HG03135 (cell line): ENCODE measurements around the gene RRP1.

Source experiments
- ATAC-seq: cut with Tn5 transposase; IDR thresholded peaks from one replicate; pipeline ENCODE4 v1.9.1; 2021; ENCODE audit warnings: mild to moderate bottlenecking, moderate library complexity; ENCODE audit not compliant: unreplicated experiment

RRP1 gene

DNA sequence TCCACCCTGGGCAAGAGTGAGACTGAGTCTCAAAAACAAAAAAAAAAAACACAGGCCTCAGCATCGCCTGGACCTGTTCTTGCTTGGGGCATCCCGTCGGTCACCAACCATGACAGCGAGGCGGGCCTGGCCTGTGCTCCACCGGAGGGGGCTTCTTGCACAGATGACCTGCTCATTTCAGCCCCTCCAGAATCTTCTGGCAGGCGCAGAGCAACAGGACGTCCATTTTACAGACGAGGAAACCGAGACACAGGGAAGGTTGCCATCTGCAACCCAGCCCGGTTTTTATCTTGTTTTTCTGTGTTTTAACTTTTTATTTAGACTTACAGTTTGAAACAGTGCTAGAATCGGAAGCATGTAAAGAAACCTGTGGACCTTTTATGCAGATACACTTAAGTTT is 14.2 kb upstream of the RRP1 start:
- ATAC-seq, result no peak

DNA sequence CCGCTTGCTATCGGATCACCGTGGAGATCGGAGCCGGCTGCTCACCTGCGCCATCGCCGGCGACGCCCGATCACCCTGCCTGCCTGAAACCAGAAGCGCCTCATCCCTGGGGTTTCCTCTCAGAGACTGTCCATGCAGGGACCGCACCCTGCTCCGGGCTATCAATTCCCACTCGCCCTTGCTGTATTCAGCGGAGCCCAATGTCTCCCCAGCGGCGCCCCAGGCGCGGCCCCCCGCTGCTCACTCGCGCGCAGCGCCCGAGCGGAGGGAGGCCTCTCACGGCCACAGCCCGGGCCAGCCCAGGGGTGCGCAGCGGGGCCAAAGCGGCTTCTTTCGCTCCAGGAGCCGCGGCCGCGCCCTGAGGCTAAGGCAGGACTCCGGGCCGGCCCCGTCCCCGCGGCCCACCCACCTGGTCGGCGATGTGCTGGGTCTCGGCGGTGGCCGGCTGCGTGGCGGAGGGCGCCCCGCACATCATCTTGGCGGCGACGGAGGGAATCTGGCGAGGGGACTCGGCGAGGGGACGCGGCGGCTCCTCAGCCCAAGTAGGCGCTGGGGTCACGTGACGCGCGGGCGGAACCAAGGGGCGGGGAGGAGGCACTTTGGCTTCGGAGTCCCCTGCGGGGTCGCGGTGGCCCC is 13.5 kb upstream of the RRP1 start, which contains the start of gene CSTB:
CSTB (minus strand) TSS at position 514 of the 636 bp plus-strand sequence; CDS start at position 475, 39 bp downstream.
- ATAC-seq, result no peak

GRCh38 chr21:43777953-43778352 is 11.4 kb upstream of the RRP1 start:
- no peak for ATAC-seq

GRCh38 chr21:43778469-43779335 is 10.7 kb upstream of the RRP1 start:
- no peak for ATAC-seq

GRCh38 chr21:43779660-43780059 is 9.7 kb upstream of the RRP1 start:
- ATAC-seq, result no peak

DNA sequence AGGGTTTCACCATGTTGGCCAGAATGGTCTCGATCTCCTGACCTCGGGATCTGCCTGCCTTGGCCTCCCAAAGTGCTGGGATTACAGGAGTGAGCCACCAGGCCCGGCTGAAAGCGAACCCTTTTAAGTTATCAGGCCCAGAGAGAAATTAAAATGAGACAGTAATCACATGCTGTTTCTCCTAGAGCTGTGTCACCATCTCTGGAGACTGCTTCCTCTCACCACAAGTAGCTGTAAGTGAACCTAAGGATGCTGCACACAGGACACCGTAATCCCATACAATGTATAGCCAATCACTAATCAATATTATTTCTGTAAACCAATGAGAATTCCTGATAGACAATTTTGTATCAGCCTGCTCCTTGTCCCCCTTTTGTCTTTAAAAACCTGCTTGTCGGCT is 7.5 kb upstream of the RRP1 start:
- ATAC-seq, result no peak

DNA sequence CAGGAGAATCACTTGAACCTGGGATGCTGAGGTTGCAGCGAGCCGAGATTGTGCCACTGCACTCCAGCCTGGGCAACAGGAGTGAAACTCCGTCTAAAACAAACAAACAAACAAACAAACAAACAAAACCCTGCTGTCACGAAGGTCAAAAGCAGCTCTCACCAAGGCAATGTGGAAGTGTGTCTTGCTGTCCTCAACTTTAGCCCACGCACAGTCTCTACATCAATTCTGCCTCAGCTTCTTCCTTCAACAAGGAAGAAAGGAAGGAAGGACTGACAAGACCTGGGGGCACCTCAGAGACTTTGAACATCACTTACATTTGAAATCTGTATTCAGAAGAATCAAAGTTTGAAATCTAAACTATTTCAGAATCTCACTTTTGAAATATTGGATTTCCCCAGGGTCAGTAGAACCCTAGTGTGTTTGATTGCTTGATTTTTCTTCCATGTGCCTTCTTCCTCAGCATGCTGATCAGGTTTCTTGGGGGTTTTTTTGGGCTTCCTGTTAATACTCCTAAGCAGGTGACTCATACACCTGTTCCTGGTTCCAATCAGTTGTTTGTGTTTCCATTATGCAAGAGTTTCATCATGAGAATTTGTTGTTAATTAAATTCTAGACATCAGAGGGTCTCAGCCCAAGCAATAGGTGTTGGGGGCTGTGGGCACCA is 6.8 kb upstream of the RRP1 start:
- no peak for ATAC-seq

DNA sequence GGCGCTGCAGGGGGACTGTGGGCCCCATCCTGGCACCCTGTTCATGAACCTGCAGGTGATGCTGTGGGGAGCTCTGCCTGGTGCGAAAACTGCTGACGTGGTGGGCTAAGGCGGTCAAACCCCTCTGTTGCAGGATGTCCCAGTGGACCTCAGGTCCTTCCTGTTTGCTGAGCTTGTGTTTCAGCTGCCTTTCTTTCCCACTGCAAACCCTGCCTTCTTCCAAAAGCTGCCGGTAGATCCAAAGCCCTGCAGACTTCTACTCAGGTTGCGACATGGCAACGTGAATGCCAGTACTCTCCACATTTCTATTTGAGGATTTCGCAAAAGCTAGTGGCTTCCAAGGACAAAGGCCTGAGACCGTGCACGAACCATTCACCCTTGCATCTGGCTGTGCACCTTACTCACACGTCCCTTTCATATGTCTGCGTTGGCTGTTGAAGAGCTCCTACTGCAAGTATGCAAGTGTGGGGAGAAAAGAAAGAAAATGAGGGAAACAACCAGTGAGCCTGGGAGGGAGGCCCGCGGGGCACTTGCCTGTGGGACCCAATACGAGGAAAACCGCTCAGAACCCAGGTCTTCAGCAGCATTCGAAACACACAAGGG is 6.2 kb upstream of the RRP1 start:
- ATAC-seq, result no peak

DNA sequence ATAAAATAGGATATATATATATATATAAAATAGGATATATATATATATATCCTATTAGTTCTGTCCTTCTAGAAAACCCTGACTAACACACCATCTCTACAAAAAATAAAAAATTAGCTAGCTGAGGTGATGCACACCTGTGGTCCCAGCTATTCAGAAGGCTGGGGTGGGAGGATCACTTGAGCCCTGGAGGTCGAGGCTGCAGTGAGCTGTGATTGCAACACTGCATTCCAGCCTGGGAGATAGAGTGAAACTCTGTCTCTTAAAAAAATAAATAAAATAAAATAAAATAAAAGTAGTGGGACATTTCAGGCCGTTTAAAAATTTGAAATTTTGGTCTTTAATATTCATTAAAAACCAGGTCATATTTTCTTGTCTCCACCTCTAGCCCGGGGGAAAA is 4.2 kb upstream of the RRP1 start:
- no peak for ATAC-seq

DNA sequence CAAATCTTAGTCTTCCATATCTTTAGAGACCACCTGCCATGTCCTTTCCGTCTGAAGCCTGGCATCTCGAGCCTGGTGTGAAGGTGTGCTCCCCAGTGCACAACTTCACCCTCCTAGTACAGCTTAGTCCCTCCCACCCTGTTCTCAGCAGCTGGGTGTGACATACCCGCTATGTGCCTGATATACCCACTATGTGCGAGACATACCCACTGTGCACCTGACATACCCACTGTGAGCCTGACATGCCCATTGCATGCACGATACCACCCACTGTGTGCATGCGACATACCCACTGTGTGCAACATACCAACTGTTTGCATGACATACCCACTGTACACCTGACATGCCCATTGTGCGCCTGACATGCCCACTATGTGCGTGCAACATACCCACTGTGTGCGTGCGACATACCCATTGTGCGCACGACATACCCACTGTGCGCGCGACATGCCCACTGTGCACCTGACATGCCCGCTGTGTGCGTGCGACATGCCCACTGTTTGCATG is 3.0 kb upstream of the RRP1 start:
- ATAC-seq, result no peak

- no peak for ATAC-seq
Measured at GRCh38 chr21:43786807-43787440, 2.5 kb upstream of the RRP1 start.

DNA sequence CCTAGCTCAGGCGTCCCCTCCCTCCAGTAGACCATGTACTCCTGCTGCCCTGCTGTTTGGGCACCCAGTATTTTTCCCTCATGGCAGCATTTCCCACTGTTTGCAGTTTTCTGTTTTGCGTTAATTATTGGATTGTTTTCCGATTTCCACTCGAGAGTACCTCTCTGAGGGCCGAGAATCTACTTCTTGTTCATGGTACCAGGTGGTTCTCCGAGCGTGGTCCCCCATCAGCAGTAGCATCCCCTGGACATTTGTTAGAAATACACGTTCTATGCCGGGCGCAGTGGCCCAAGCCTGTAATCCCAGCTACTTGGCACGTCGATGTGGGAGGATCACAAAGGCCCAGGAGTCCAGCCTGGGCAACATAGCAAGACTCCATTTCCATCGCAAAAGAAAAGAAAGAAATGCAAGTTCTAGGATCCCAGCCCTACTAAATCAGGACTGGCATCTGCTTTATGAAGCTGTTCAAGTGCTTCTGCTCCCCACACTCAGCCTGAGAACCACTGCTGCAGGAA is 690 bp downstream of the RRP1 start:
- no peak for ATAC-seq

DNA sequence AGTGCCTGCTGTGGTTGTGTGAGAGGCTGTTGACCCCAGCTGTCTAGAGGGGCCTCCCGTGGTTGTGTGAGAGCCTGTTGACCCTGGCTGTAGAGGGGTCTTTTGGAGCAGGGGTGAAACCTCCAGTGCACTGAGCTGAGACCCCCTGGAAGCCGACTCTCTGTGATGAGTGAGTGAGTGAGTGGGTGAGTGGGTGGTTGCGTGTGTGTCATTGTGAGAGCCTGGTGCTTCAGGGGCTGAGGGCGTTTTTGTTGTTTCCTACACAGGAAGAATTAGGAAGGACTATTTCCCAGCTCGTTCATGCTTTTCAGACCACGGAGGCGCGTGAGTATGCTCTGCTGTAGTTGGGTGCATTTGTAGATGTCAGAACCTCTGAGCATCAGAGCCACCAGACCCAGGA is 3.0 kb downstream of the RRP1 start:
- ATAC-seq, result no peak

DNA sequence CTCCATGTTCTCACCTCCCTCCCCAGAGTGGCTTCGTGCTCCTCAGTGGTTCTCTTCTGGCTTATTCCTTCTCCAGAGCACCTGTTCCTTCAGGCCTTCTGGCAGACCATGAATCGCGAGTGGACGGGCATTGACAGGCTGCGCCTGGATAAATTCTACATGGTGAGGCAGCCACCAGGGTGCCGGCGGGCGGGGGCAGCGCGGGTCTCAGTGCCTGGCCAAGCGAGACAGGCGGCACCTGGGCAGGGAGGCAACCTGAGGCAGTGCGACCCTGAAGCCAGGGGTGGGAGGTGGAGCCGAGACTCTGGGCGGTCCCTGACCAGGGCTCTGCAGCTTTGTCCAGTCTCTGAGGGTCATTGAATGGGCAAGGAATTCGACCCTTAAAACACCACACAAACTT is 3.9 kb downstream of the RRP1 start:
- no peak for ATAC-seq

DNA sequence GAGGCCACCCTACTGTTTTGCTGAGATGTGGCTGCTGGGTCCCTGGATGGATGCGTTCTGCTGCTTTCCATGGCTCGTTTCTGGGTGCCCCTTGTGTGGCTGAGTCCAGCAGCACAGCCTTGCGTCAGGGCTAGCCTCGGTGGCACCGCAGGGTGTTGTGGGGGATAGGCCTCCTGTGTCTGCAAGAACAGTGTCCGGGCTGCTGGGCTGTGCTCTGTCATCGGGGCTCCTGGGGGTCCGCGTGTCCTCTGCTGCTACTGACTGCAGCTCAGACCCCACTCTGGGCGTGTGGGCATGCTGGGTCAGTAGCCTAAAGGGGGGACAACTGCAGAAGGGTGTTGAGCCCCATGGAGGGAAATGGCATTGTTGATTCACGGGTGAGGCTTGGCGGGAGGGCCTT is 4.9 kb downstream of the RRP1 start:
- ATAC-seq, result no peak

- no peak for ATAC-seq
Measured at GRCh38 chr21:43794857-43795256, 5.5 kb downstream of the RRP1 start.

DNA sequence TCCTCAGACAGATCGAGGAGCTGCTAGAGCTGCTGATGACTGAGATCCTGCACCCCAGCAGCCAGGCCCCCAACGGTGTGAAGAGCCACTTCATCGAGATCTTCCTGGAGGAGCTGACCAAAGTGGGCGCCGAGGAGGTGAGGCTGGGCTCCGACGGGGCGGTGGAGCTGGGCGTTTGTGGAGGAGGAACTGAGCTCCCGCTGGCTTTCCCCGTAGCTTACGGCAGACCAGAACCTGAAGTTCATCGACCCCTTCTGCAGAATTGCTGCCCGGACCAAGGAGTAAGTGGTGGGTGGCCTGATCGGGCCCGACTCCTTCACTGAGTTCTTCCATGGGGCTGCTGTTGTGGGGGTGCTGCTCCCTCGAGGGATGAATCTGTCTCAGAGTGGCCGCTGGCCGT is 8.0 kb downstream of the RRP1 start:
- ATAC-seq, result no peak

GRCh38 chr21:43797925-43798715 is 8.7 kb downstream of the RRP1 start:
- ATAC-seq, result no peak

DNA sequence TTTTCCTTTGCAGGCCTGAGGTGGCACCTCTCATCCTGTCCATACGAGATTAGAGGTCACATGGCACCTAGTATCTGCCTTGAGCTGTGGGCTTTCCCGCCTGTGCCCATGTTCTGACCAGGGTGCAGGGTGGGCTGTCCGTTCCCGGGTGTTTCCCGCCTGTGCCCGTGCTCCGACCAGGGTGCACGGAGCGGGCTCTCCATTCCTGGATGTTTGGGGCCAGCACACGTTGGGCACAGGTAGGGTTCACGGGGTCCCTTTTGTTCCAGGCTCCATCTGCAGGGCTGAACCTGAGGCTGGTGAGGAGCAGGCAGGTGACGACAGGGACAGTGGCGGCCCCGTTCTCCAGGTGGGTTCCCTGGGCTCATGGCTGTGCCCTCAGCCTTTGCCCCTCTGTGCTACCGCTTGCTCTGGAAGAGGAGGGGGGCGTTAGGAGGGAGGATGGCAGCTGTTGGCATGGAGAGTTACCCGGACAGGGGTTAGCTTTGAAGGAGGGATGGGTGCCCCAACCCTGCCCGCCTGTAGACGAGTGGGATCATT is 10.0 kb downstream of the RRP1 start:
- ATAC-seq, result no peak

DNA sequence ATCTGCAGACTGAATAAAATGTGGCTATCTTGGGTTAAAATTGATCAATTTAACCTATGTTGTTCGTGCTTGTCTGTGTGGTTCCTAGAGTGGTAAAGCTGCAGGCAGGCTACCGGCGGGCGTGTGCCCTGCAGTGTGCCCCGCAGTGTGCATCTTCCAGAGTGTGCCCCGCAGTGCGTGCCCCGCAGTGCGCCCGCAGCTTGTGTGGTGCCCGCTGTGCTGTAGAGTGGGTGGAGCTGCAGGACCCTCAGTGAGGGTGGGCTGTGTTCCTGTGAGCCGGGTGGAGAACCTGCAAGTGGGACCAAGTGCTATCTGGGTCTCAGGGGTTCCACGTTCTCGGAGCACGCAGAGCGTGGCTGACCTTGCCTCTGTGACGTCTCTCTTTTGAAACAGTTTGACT is 10.7 kb downstream of the RRP1 start:
- ATAC-seq, result no peak
